NOMO-1 (cell line): ENCODE measurements around the gene NPIPB5.
"Not testable (repeated sequence)": the region's sequence is repeated elsewhere in the genome, so short reads cannot be mapped to it uniquely, and the experiment has no call there.

Experiments used
- DNase-seq, 2 experiments: peaks; one replicate each; lab custom pipeline; 2025; ENCODE audit not compliant: unreplicated experiment in 2 of 2; lab: John Stamatoyannopoulos, UW

Gene NPIPB5

GRCh38 chr16:22510591-22510990 lies at the start of gene NPIPB5:
NPIPB5 (plus strand) TSS chr16:22510891; CDS start chr16:22513802, 2,911 bp downstream.
- DNase-seq: not testable (repeated sequence)

DNA sequence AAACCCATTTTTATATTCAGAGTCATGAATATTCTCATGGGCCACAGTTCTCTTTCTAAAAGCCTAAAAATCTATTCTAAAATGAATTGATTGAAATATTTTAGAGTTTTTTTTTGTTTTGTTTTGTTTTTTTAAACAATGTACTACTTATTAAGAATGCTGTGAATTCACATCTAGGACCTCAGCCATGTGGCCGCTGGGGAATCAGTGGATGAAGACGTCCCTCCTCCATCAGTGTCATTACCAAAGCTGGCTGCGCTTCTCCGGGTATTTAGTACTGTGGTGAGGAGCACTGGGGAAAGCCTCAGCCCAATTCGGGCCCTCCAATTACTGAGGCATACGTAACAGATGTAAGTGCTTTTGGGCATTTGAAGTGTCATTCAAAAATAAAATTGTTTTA lies 41.8 kb upstream of the NPIPB5 start:
- DNase-seq: not testable (repeated sequence)

DNA sequence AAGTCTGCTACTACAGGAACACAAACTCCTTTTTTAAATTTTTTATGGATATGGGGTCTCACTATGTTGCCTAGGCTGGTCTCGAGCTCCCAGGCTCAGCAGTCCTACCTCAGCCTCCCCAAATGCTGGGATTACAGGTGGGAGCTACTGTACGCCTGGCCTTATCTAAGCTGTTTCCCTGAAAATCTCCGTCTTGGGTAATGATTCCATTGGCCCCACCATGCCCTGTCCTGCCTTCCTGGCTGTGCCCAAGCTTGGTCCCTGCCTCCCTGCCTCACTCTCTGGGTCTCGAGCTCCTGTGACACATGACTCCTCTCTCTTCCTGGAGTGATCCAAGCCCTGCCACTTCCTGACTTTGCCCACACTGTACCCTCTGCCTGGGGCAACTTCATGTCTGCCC lies 27.3 kb downstream of the NPIPB5 start:
- DNase-seq: not testable (repeated sequence)

- DNase-seq: not testable (repeated sequence)
These were observed 34.1 kb downstream of the NPIPB5 start for GRCh38 chr16:22544809-22545208.

DNA sequence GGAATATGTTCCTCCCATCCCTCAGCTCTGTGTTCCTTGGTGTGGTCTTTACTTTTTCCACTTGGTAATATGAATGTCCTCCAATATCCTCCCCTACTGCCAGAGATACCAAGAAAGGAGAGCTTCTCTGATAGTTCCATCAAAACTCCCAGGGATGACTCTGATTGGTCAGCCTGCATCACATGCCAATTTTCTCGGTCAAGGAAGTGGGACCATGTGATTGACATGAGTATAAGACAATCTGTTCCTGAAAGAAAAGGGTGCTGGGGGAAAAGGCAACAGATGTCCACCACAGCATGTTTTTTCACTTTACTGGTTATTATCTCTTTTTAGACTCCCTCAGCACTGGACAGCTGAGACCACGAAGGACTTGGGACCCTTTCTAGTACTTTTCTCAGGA lies 35.9 kb downstream of the NPIPB5 start:
- DNase-seq: not testable (repeated sequence)

DNA sequence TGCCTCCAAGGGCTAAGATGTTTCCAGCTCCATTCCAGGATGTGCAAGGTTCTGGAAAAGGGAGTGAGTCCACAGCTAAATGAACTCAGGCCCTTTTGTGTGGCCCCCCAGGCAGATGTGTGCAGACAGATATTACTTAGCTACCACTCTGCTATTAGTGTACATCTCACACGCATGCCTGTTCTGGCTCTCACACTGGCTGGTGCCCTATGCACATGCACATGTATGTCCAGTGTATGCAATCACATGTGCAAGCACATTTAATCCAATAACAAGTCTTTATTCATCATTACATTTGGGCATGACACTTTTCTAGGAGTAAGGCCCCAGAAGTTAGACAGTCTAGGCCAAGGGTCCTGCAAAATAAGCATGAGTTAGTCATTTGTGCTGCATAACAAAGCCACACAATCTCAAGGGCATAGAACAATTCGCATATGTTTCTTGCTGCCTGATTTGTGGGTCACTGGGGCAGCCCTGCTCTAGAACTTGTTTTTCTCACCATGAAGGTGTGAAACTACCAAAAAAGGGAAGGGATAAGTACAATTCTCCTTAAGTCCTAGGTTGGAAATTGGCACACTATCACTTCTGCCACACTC lies 36.6 kb downstream of the NPIPB5 start:
- DNase-seq: not testable (repeated sequence)

GRCh38 chr16:22549853-22550252 lies 39.2 kb downstream of the NPIPB5 start:
- DNase-seq: not testable (repeated sequence)

- not testable (repeated sequence) for DNase-seq
These were observed 40.5 kb downstream of the NPIPB5 start for GRCh38 chr16:22551143-22551542.

DNA sequence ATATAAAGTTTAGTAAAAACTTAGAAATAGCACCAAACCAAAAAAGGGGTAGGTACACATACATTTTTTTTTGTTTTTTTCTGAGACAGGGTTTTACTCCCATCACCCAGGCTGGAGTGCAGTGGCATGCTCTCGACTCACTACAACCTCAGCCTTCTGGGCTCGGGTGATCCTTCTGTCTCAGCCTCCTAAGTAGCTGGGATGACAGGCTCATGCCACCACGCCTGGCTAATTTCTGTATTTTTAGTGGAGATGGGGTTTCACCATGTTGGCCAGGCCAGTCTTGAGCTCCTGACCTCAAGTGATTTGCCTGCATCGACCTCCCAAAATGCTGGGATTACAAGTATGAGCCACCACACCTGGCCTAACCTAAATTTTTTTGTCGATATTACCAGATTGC lies 41.0 kb downstream of the NPIPB5 start:
- not testable (repeated sequence) for DNase-seq

- not testable (repeated sequence) for DNase-seq
These were observed 46.1 kb downstream of the NPIPB5 start for GRCh38 chr16:22556759-22557158.
